K562 (cell line): Measurements from ENCODE around the gene PDHX. TPM values are rescaled to one million over a fixed set of nuclear protein-coding genes. Genes with fewer than 3 reads are reported as not detected.

Source experiments
- ARID1B ChIP-seq: fragments of 450-650 bp; IDR thresholded peaks from 2 replicates; pipeline ENCODE4 v1.6.1; 2016; ENCODE audit warnings: antibody characterized with exemption, mild to moderate bottlenecking, inconsistent platforms
- COPS2 ChIP-seq: fragments of 450-650 bp; conservative IDR thresholded peaks from 2 replicates; pipeline ENCODE4 v1.6.1; 2016; ENCODE audit warnings: mild to moderate bottlenecking, moderate library complexity
- DDX20 ChIP-seq: fragments of 450-650 bp; IDR thresholded peaks from 2 replicates; pipeline ENCODE4 v1.6.1; 2016; ENCODE audit warnings: missing genetic modification characterization, low read depth, mild to moderate bottlenecking, missing compliant biosample characterization, moderate library complexity
- DIDO1 ChIP-seq: fragments of 450-650 bp; IDR thresholded peaks from 2 replicates; pipeline ENCODE4 v1.6.1; 2016; ENCODE audit warnings: low read depth, missing biosample characterization, missing genetic modification characterization
- FOXA1 ChIP-seq: fragments of 450-650 bp; IDR thresholded peaks from 2 replicates; pipeline ENCODE4 v1.6.1; 2016; ENCODE audit warnings: mild to moderate bottlenecking, borderline replicate concordance
- HDGF ChIP-seq: fragments of 450-650 bp; IDR thresholded peaks from 2 replicates; pipeline ENCODE4 v1.6.1; 2016
- NR4A1 ChIP-seq, 2 experiments: fragments of 250-450 bp in 1 of 2; fragments of 450-650 bp in 1 of 2; sonication (Bioruptor Pico) in 1 of 2; IDR thresholded peaks; 2 replicates each; pipeline versions ENCODE4 v1.4.0 to v1.6.1; 2016 to 2020; ENCODE audit warnings: mild to moderate bottlenecking in 2 of 2, missing compliant biosample characterization in 1 of 2, missing genetic modification characterization in 1 of 2, moderate library complexity in 1 of 2
- PML ChIP-seq: IDR thresholded peaks from 2 replicates; pipeline ENCODE4 v1.6.1; 2012; ENCODE audit warnings: low read length, inconsistent platforms
- POLR2AphosphoS2 ChIP-seq: IDR thresholded peaks from 2 replicates; pipeline ENCODE4 v1.6.1; 2012; ENCODE audit warnings: low read length, improper control_type of control experiment
- RCOR1 ChIP-seq, 2 experiments: IDR thresholded peaks; 2 replicates each; pipeline ENCODE4 v1.6.1; 2012; ENCODE audit warnings: low read depth in 2 of 2, low read length in 2 of 2, borderline replicate concordance in 1 of 2, improper control_type of control experiment in 1 of 2
- SIN3B ChIP-seq: fragments of 450-650 bp; IDR thresholded peaks from 2 replicates; pipeline ENCODE4 v1.6.1; 2017; ENCODE audit warnings: low read depth, mild to moderate bottlenecking, moderate library complexity
- SMAD4 ChIP-seq: fragments of 250-450 bp; sonication (Bioruptor Pico); conservative IDR thresholded peaks from 2 replicates; pipeline ENCODE4 v1.8.0; 2021; ENCODE audit warnings: inconsistent platforms, mild to moderate bottlenecking, moderate library complexity
- SRSF9 ChIP-seq: fragments of 200-400 bp; formaldehyde crosslinking; IDR thresholded peaks from 2 replicates; pipeline ENCODE4 v1.6.1; 2017; ENCODE audit warnings: low read depth, low read length, borderline replicate concordance
- TOE1 ChIP-seq, 2 experiments: fragments of 450-650 bp in 1 of 2; sonication (generic) in 1 of 2; formaldehyde crosslinking in 1 of 2; IDR thresholded peaks; 2 replicates each; pipeline versions ENCODE4 v1.7.1 to v1.8.0; 2016 to 2022; ENCODE audit warnings: borderline replicate concordance in 2 of 2, mild to moderate bottlenecking in 2 of 2, antibody characterized with exemption in 1 of 2, inconsistent platforms in 1 of 2, low read depth in 1 of 2, missing genetic modification reagents in 1 of 2, moderate library complexity in 1 of 2
- ZKSCAN1 ChIP-seq: fragments of 150-350 bp; IDR thresholded peaks from 2 replicates; pipeline ENCODE4 v1.6.1; 2016; ENCODE audit warnings: low read depth, low read length
- ZNF146 ChIP-seq: IDR thresholded peaks from one replicate; pipeline ENCODE4 v1.6.1; 2018; ENCODE audit warnings: missing compliant biosample characterization; ENCODE audit not compliant: unreplicated experiment
- polyA plus RNA-seq, 8 experiments: library from polyadenylated mRNA; depleted of rRNA in 4 of 8; stranded (reverse) in 5 of 8; unstranded in 3 of 8; fragments of >200 nt; fragmentation: Nextera tagmentation in 2 of 8; fragmentation: Illumina TruSeq in 1 of 8; extraction: Ambion mirVana in 2 of 8; extraction: Trizol in 1 of 8; gene quantifications; 2 replicates each; pipeline versions ENCODE4 v1.2.1 to v1.2.3, GENCODE V29; 2011 to 2014; ENCODE audit warnings: inconsistent platforms in 1 of 8, missing spikeins in 1 of 8
- total RNA-seq, 7 experiments: library from RNA; depleted of rRNA in 6 of 7; stranded (reverse); fragments of >200 nt in 6 of 7; fragmentation: Illumina TruSeq in 2 of 7; extraction: Trizol in 2 of 7; gene quantifications; 2 replicates each; pipeline versions ENCODE4 v1.2.1 to v1.2.3, GENCODE V29; 2011 to 2021; ENCODE audit warnings: low replicate concordance in 1 of 7
- TF ChIP-seq, protein P1 (sequence below): fragments of 450-650 bp; formaldehyde crosslinking; IDR thresholded peaks from 2 replicates; pipeline ENCODE4 v1.4.0; 2020; ENCODE audit warnings: mild to moderate bottlenecking
- TF ChIP-seq, protein P2 (sequence below): IDR thresholded peaks from 3 replicates; pipeline ENCODE4 v1.6.1; 2011; ENCODE audit warnings: borderline replicate concordance, mild to moderate bottlenecking, moderate library complexity; ENCODE audit not compliant: insufficient read length; ENCODE audit errors: extremely low read depth
- TF ChIP-seq, protein P3 (sequence below), 2 experiments: fragments of 450-650 bp; conservative IDR thresholded peaks; 2 replicates each; pipeline ENCODE4 v1.6.1; 2017; ENCODE audit warnings: mild to moderate bottlenecking in 2 of 2, moderate library complexity in 2 of 2
- TF ChIP-seq, protein P4 (sequence below): fragments of 250-450 bp; sonication (Bioruptor Pico); IDR thresholded peaks from 2 replicates; pipeline ENCODE4 v1.5.0; 2020; ENCODE audit warnings: mild to moderate bottlenecking, borderline replicate concordance

Gene PDHX
- total and polyA plus RNA-seq, 9 of the 15 experiments (the other 6 are each of a cell fraction or from before 2014, with no cell fraction given): 20.8 to 43.5 (median 31.2) TPM

- TF ChIP-seq DIDO1 (no peak), HDGF (no peak), COPS2 (no peak), SRSF9 (no peak), PML (no peak), RCOR1 (IDR thresholded peaks at IDR 0.05; ENCODE audit: borderline replicate concordance in 1 of 2, low read depth in 2 of 2, low read length in 2 of 2) (peak in 1 of 2 experiments; percentile 24; a peak in 1 of 4 replicates), ZKSCAN1 (no peak), TOE1 (IDR thresholded peaks at IDR 0.05; ENCODE audit: borderline replicate concordance) (no peak), TOE1 (CRISPR knock-in tag; IDR thresholded peaks at IDR 0.05; ENCODE audit: borderline replicate concordance, low read depth) (no peak), ARID1B (peak; percentile 40), NR4A1 (CRISPR knock-in tag; IDR thresholded peaks at IDR 0.05) (no peak), NR4A1 (tag; IDR thresholded peaks at IDR 0.05) (no peak), DDX20 (no peak), SMAD4 (CRISPR knock-in tag) (no peak), POLR2AphosphoS2 (no peak), SIN3B (no peak), ZNF146 (CRISPR knock-in tag) (no peak), FOXA1 (no peak)
- TF ChIP-seq, protein P1, sequence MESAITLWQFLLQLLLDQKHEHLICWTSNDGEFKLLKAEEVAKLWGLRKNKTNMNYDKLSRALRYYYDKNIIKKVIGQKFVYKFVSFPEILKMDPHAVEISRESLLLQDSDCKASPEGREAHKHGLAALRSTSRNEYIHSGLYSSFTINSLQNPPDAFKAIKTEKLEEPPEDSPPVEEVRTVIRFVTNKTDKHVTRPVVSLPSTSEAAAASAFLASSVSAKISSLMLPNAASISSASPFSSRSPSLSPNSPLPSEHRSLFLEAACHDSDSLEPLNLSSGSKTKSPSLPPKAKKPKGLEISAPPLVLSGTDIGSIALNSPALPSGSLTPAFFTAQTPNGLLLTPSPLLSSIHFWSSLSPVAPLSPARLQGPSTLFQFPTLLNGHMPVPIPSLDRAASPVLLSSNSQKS (CRISPR knock-in tag): no peak
- TF ChIP-seq, protein P2, sequence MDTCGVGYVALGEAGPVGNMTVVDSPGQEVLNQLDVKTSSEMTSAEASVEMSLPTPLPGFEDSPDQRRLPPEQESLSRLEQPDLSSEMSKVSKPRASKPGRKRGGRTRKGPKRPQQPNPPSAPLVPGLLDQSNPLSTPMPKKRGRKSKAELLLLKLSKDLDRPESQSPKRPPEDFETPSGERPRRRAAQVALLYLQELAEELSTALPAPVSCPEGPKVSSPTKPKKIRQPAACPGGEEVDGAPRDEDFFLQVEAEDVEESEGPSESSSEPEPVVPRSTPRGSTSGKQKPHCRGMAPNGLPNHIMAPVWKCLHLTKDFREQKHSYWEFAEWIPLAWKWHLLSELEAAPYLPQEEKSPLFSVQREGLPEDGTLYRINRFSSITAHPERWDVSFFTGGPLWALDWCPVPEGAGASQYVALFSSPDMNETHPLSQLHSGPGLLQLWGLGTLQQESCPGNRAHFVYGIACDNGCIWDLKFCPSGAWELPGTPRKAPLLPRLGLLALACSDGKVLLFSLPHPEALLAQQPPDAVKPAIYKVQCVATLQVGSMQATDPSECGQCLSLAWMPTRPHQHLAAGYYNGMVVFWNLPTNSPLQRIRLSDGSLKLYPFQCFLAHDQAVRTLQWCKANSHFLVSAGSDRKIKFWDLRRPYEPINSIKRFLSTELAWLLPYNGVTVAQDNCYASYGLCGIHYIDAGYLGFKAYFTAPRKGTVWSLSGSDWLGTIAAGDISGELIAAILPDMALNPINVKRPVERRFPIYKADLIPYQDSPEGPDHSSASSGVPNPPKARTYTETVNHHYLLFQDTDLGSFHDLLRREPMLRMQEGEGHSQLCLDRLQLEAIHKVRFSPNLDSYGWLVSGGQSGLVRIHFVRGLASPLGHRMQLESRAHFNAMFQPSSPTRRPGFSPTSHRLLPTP: no peak
- TF ChIP-seq, protein P3, sequence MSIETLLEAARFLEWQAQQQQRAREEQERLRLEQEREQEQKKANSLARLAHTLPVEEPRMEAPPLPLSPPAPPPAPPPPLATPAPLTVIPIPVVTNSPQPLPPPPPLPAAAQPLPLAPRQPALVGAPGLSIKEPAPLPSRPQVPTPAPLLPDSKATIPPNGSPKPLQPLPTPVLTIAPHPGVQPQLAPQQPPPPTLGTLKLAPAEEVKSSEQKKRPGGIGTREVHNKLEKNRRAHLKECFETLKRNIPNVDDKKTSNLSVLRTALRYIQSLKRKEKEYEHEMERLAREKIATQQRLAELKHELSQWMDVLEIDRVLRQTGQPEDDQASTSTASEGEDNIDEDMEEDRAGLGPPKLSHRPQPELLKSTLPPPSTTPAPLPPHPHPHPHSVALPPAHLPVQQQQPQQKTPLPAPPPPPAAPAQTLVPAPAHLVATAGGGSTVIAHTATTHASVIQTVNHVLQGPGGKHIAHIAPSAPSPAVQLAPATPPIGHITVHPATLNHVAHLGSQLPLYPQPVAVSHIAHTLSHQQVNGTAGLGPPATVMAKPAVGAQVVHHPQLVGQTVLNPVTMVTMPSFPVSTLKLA (conservative IDR thresholded peaks at IDR 0.05): no peak
- TF ChIP-seq, protein P4, sequence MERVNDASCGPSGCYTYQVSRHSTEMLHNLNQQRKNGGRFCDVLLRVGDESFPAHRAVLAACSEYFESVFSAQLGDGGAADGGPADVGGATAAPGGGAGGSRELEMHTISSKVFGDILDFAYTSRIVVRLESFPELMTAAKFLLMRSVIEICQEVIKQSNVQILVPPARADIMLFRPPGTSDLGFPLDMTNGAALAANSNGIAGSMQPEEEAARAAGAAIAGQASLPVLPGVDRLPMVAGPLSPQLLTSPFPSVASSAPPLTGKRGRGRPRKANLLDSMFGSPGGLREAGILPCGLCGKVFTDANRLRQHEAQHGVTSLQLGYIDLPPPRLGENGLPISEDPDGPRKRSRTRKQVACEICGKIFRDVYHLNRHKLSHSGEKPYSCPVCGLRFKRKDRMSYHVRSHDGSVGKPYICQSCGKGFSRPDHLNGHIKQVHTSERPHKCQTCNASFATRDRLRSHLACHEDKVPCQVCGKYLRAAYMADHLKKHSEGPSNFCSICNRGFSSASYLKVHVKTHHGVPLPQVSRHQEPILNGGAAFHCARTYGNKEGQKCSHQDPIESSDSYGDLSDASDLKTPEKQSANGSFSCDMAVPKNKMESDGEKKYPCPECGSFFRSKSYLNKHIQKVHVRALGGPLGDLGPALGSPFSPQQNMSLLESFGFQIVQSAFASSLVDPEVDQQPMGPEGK (CRISPR knock-in tag): no peak
Measured at GRCh38 chr11:35029979-35030682, 113.7 kb downstream of the PDHX start (continued).
